ENCODE data around the gene TBC1D8. TPM values are rescaled to one million over a fixed set of nuclear protein-coding genes. Genes with fewer than 3 reads are reported as not detected.

Gene TBC1D8
- total RNA-seq, 1 experiment from 2014 or later, result 139 TPM

GRCh38 chr2:101127319-101128056, 23.7 kb downstream of the TBC1D8 start:
- in situ Hi-C loops (cut with HindIII; ENCODE audit: low pct_unique_long_range_greater_than_20kb, low sequenced_read_pairs), result no loop called here
- ChIA-PET CTCF (no interaction called here), POLR2A (no interaction called here)
- BruUV-seq (replicated peaks), result no TSS peak
- Histone ChIP-seq H3K36me3 (ENCODE audit: control insufficient read depth, insufficient read depth, low read length) (peaks cover 3% of the 10 kb centered on the region; the same call in 1 of the 2 replicates), H3K9me3 (ENCODE audit: control insufficient read depth, insufficient read depth, low read depth, low read length) (no peaks in the 10 kb centered on the region), H3K4me1 (ENCODE audit: control insufficient read depth, insufficient read depth, low read length) (peaks cover 91% of the 10 kb centered on the region), H3K27ac (ENCODE audit: low read length) (peak overlapping the region; percentile 100), H3K27me3 (ENCODE audit: control insufficient read depth, insufficient read depth, low read length) (no peaks in the 10 kb centered on the region), H3K4me3 (ENCODE audit: low read depth in 2 of 2, low read length in 2 of 2) (no peak overlapping the region)
- DNase-seq (ENCODE audit: low read depth, low spot score), result no peak
- no peak for ATAC-seq
- TF ChIP-seq POLR2AphosphoS5 (IDR thresholded peaks at IDR 0.05; ENCODE audit: low read depth, low read length), result 0 out of 2 replicates have a peak, but pooled peaks have one; percentile 37
- TF ChIP-seq SIN3A (IDR thresholded peaks at IDR 0.05; ENCODE audit: borderline replicate concordance, insufficient read depth, low read depth, low read length), result no peak
- no peak for TF ChIP-seq CTCF (IDR thresholded peaks at IDR 0.05)
- intact Hi-C loops (cut with micrococcal nuclease; ENCODE audit: unreplicated experiment), result no loop called here

GRCh38 chr2:101125808-101126207, 25.4 kb downstream of the TBC1D8 start:
- in situ Hi-C loops (cut with HindIII; ENCODE audit: low pct_unique_long_range_greater_than_20kb, low sequenced_read_pairs), result no loop called here
- peak overlapping the region; percentile 100 for H3K27ac ChIP-seq (ENCODE audit: low read length)
- CTCF ChIA-PET, result no interaction called here
- H3K4me1 ChIP-seq (ENCODE audit: control insufficient read depth, insufficient read depth, low read length), result peaks cover 96% of the 10 kb centered on the region
- POLR2A ChIA-PET, result no interaction called here
- intact Hi-C loops (cut with micrococcal nuclease; ENCODE audit: unreplicated experiment), result no loop called here
- no peak for TF ChIP-seq CTCF (IDR thresholded peaks at IDR 0.05)
- no peak for TF ChIP-seq SIN3A (IDR thresholded peaks at IDR 0.05; ENCODE audit: borderline replicate concordance, insufficient read depth, low read depth, low read length)
- no peak for TF ChIP-seq REST (IDR thresholded peaks at IDR 0.05; ENCODE audit: insufficient read depth in 1 of 2, low read depth in 2 of 2, low read length in 1 of 2)
- TF ChIP-seq TCF7L2 (IDR thresholded peaks at IDR 0.05; ENCODE audit: low read depth, low read length), result no peak
- TF ChIP-seq POLR2AphosphoS5 (IDR thresholded peaks at IDR 0.05; ENCODE audit: low read depth, low read length), result no peak
- no peaks in the 10 kb centered on the region for H3K9me3 ChIP-seq (ENCODE audit: control insufficient read depth, insufficient read depth, low read depth, low read length)
- ATAC-seq (no peak), DNase-seq (ENCODE audit: low read depth, low spot score) (no peak)
- H3K36me3 ChIP-seq (ENCODE audit: control insufficient read depth, insufficient read depth, low read length), result peaks cover 5% of the 10 kb centered on the region; the same call in 1 of the 2 replicates
- no peaks in the 10 kb centered on the region for H3K27me3 ChIP-seq (ENCODE audit: control insufficient read depth, insufficient read depth, low read length)
- H3K4me3 ChIP-seq (ENCODE audit: low read depth in 2 of 2, low read length in 2 of 2), result peak overlapping the region in 1 of 2 experiments; percentile 1; a peak in 1 of 4 replicates
- BruUV-seq (replicated peaks), result no TSS peak

All from Panc1 (cell line).